GM19328 (cell line): ENCODE data around the gene CLEC4A.
"Not testable (repeated sequence)": the region's sequence is repeated elsewhere in the genome, so short reads cannot be mapped to it uniquely, and the experiment has no call there.

Experiments used
- ATAC-seq: cut with Tn5 transposase; IDR thresholded peaks from one replicate; pipeline ENCODE4 v1.9.1; 2021; ENCODE audit warnings: mild to moderate bottlenecking, moderate library complexity; ENCODE audit not compliant: unreplicated experiment

Gene CLEC4A

GRCh38 chr12:8123124-8123912 lies at the start of gene CLEC4A:
Gene CLEC4A, plus strand, starts transcription at chr12:8123617. Its CDS starts 262 bp downstream, at chr12:8123879.
- ATAC-seq = no peak

GRCh38 chr12:8075935-8076334 lies 47.5 kb upstream of the CLEC4A start:
- no peak for ATAC-seq

DNA sequence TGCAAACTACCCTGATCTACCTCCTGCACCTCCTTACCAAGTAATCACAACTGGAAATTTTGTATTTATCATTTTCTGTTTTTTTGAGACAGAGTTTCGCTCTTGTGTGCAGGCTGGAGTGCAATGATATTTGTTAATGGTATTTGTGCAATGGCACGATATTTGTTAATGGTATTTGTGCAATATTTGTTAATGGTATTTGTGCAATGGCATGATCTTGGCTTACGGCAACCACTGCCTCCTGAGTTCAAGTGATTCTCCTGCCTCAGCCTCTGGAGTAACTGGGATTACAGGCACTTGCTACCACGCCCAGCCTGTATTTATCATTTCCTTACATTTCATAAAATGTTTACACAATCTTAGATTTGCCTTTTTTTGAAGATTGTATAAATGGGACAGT lies 47.1 kb upstream of the CLEC4A start:
- ATAC-seq = no peak

GRCh38 chr12:8077207-8077606 lies 46.2 kb upstream of the CLEC4A start:
- ATAC-seq = no peak

- ATAC-seq = no peak
Measured at GRCh38 chr12:8078398-8078797, 45.0 kb upstream of the CLEC4A start.

- ATAC-seq = no peak
Measured at GRCh38 chr12:8078916-8079315, 44.5 kb upstream of the CLEC4A start.

- ATAC-seq = no peak
Measured at GRCh38 chr12:8080120-8080519, 43.3 kb upstream of the CLEC4A start.

DNA sequence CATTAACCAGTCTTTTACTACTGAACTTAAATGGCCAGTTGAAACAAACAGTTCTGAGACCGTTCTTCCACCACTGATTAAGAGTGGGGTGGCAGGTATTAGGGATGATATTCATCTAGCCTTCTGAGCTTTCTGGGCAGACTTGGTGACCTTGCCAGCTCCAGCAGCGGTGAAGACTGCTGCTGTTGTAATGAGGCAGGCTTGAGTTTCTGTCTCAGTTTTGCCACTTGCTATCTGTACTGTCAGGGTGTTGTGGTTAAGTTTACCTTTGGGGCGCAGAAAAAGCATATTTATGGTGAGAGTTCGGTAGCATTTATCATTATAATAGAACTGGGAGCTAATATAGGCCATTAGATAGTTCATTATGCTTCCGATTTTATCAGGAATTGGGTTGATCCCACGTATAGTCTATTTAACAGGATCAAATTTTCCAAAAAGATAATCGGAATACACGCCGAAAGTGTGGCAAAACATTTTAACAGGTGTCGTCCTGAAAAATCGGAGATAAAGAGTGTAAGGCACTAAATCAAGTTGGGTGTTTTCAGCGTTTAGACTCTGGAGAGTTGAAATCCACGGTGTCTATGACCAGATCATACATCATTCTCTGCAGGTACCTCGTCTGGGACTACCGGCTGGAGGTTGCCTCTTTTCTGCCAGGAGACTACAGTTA lies 42.0 kb upstream of the CLEC4A start:
- ATAC-seq = no peak

- no peak for ATAC-seq
Measured at GRCh38 chr12:8082808-8083100, 40.7 kb upstream of the CLEC4A start.

GRCh38 chr12:8084351-8084750 lies 39.1 kb upstream of the CLEC4A start:
- ATAC-seq = not testable (repeated sequence)

- no peak for ATAC-seq
Measured at GRCh38 chr12:8087666-8088065, 35.8 kb upstream of the CLEC4A start.

DNA sequence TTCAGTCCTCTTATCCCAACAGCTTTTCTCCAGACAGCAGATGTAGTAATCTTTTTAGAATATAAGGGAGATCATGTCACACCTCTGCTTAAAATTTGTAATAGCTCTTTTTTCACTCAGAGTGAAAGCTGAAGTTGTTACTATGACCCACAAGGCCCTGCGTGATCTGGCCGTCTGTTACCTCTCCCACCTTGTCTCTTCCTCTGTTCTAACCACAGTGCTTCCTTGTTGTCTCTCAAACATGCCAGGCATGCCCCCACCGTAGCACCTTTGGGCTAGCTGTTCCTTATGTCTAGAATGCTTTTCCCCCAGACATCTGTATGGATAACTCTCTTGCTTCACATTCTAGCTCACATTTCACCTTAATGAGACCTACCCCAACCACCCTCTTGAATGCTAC lies 34.8 kb upstream of the CLEC4A start:
- ATAC-seq = no peak

GRCh38 chr12:8089277-8089676 lies 34.1 kb upstream of the CLEC4A start:
- not testable (repeated sequence) for ATAC-seq

- no peak for ATAC-seq
Measured at GRCh38 chr12:8089716-8090115, 33.7 kb upstream of the CLEC4A start.

DNA sequence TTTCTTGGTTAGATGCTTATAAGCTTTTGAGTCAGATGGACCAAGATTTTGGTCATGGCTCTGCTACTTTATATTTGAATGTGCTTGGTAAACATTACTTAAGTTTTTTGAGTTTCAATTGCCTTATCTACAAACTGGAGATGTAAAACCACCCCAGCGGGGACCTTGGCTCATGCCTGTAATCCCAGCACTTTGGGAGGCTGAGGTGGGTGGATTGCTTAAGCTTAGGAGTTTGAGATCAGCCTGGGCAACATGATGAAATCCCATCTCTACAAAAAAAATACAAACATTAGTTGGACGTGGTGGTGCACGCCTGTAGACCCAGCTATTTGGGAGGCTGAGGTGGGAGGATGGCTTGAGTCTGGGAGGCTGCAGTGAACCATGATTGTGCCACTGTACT lies 30.1 kb upstream of the CLEC4A start:
- ATAC-seq = no peak

DNA sequence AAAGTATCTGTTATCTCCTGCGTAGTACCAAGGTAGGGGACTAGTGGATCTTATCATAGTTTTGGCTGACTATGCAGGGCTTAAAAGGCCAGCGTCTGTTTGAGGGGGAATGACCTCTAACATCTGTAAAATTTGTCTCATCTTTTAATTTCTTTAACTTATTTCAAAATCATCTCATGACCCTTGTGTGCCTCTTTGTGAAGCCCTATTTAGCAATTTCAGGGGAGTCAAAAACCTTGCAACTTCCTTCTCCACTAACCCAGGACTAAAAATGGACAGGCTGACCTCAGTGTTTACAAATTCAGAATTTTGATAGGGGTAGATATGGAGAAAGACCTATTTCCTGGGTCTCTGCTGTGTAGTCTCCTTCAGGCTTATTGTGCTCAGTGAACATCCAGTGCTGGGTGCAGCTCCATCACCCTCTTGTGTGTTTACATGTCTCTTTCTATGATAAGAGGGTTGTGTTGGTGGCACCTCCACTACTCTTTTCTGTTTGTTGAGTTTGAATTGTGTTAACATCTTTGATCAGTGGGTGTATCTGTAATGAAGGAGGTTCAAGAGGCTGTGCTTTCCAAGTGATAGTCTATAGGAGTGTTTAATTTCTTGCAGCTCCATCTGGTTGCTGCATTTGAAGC lies 27.0 kb upstream of the CLEC4A start:
- no peak for ATAC-seq

- no peak for ATAC-seq
Measured at GRCh38 chr12:8099235-8099634, 24.2 kb upstream of the CLEC4A start.

GRCh38 chr12:8108808-8109398 lies 14.5 kb upstream of the CLEC4A start:
- no peak for ATAC-seq

DNA sequence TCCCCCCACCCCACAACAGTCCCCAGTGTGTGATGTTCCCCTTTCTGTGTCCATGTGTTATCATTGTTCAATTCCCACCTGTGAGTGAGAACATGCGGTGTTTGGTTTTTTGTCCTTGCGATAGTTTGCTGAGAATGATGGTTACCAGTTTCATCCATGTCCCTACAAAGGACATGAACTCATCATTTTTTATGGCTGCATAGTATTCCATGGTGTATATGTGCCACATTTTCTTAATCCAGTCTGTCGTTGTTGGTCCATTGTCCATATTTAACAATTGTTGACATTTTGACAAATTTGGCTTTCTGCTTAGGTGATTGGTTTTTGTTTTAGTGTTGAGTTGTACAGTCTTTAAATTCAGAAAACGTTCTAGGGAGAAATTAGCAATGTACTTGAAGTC lies 10.3 kb upstream of the CLEC4A start:
- ATAC-seq = not testable (repeated sequence)

- ATAC-seq = no peak
Measured at GRCh38 chr12:8120072-8120713, 3.2 kb upstream of the CLEC4A start.

DNA sequence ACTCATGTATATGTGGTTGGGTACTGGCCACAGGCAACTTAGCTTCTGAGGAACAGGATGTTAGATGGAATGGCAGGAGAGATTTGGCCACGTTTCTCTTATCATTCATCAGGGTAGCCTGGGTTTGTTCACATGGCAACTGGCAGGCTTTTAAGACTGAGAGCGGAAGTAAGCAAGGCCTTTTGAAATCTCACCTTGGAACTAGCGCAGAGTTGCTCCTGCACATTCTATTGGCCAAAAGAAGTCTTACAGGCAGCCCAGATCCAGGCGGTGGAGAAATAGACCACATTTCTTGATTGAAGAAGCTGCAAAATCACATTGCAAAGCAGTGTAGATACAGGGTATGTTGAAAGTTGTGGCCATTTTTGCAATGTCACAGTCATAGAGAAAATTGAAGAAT lies 3.7 kb downstream of the CLEC4A start:
- ATAC-seq = no peak
